Thyroid gland (tissue), 4 donors: ENCODE measurements around the gene HECW1.

Source experiments
- CTCF ChIP-seq, 6 experiments: fragments of 200-600 bp in 3 of 6; fragments of 450-650 bp in 3 of 6; sonication (generic) in 3 of 6; IDR thresholded peaks; one replicate each; pipeline ENCODE4 v1.5.1; 2016 to 2019; ENCODE audit warnings: antibody characterized with exemption in 6 of 6, mild to moderate bottlenecking in 2 of 6, inconsistent platforms in 1 of 6, moderate library complexity in 1 of 6
- POLR2A ChIP-seq, 2 donors: fragments of 450-650 bp; IDR thresholded peaks; one replicate each; pipeline ENCODE4 v1.6.1; 2017; ENCODE audit warnings: antibody characterized with exemption in 2 of 2, mild to moderate bottlenecking in 2 of 2, moderate library complexity in 1 of 2

DNA sequence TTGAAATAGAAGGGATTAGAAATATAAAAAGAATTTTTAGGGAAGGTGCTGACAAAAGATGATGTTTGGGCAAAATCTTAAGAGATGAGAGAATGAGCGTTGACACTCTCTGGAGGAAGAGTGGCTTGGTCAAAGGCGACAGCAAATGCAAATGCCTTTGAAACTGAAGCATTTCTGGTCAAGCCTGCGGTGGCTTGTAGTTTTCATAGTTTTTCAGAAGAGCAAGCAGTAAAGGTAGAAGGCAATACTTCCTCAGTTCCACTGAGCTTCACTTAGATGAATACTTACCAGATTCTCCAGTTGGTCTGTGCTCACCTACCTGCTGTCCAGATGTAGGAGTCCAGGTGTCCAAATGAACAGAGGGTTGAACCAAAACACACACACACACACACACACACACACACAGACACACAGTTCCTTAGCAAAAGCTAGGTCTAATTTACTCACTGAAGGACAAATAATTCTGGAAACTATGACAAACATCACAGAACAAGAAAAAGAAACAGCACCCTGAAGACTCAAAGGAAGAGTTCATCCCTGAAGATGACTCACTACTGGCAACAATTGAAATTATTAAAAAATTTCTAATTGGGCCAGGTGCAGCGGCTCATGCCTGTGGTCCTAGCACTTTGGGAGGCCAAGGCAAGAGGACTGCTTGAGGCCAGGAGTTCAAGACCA, 458.4 kb downstream of the HECW1 start:
- TF ChIP-seq CTCF (IDR thresholded peaks at IDR 0.05), result no peak
- no peak for TF ChIP-seq POLR2A (IDR thresholded peaks at IDR 0.05)
